DMS53 (cell line): Measurements from ENCODE around the gene MRPL28.
"Not testable (repeated sequence)": the region's sequence is repeated elsewhere in the genome, so short reads cannot be mapped to it uniquely, and the experiment has no call there.

Experiments used
- DNase-seq: peaks from one replicate; lab custom pipeline; 2025; lab: John Stamatoyannopoulos, UW

Gene MRPL28

GRCh38 chr16:373020-373598, 2.8 kb upstream of the MRPL28 start:
- no peak for DNase-seq

- no peak for DNase-seq
Measured at GRCh38 chr16:372302-372983, 2.1 kb upstream of the MRPL28 start.

GRCh38 chr16:371515-372301, 1.4 kb upstream of the MRPL28 start:
- DNase-seq, result peak; percentile 66

GRCh38 chr16:370979-371514, 709 bp upstream of the MRPL28 start:
- DNase-seq, result peak; percentile 43

- peak; percentile 44 for DNase-seq
Measured at GRCh38 chr16:369866-370436, 387 bp downstream of the MRPL28 start.

- no peak for DNase-seq
Measured at GRCh38 chr16:369275-369865, 968 bp downstream of the MRPL28 start.

- DNase-seq, result no peak
Measured at GRCh38 chr16:368388-369158, 1.8 kb downstream of the MRPL28 start.

GRCh38 chr16:367333-367903, 2.9 kb downstream of the MRPL28 start:
- no peak for DNase-seq

- DNase-seq, result no peak
Measured at GRCh38 chr16:366476-366875, 3.9 kb downstream of the MRPL28 start.

GRCh38 chr16:364595-365491, 5.5 kb downstream of the MRPL28 start:
- peak; percentile 14 for DNase-seq

GRCh38 chr16:363766-364490, 6.4 kb downstream of the MRPL28 start:
- DNase-seq, result peak; percentile 17

GRCh38 chr16:363110-363765, 7.1 kb downstream of the MRPL28 start:
- DNase-seq, result peak; percentile 28

- not testable (repeated sequence) for DNase-seq
Measured at GRCh38 chr16:362702-362999, 7.7 kb downstream of the MRPL28 start.

GRCh38 chr16:361872-362701, 8.3 kb downstream of the MRPL28 start:
- DNase-seq, result peak; percentile 95

GRCh38 chr16:361341-361871, 8.9 kb downstream of the MRPL28 start:
- DNase-seq, result peak; percentile 84

GRCh38 chr16:360698-361336, 9.5 kb downstream of the MRPL28 start:
- DNase-seq, result peak; percentile 57
